Measurements from ENCODE around the gene IL17B. TPM values are rescaled to one million over a fixed set of nuclear protein-coding genes. Genes with fewer than 3 reads are reported as not detected.
A peak's percentile ranks its signal among the peaks of the same experiment; 100 is the strongest.

IL17B gene
- total and polyA plus RNA-seq, 2 experiments from 2014 or later = 0.43 TPM; not detected in 1

DNA sequence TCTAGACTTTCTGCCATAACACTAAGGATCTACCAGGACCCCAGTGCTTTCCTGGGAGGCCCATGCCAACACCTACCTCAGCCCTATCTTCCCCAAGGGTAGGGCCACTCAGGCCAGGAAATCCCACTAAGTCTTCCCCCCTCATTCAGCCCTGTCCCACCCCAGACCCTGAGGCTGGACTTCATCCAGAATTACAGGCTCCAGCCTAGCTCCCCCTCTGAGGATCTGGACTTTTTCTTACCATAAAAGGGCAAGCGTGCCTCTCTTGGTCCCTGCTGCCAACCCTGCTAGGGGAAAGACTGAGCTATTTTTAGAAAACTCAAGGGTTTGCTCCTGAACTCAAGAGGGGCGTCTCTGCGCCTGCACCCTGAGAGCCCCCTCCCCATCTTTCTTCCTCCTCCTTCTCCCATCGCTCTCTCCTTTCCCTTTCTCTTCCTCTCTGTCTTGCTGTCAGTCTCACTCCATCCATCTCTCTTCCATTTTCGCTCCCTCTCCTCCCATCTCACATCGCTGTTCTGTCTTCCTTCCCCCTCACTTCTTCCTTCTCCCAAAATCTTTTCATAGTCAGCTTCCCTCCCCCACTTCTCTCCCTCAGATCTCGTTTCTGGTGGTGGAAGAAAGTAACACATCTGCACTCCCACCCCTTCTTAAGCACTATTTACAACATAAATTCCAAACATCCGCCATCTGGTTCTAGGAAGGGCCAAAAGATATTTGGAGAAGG lies 38.1 kb upstream of the IL17B start:
- DNase-seq = no peak
- Histone ChIP-seq H3K36me3 (ENCODE audit: low read depth) (peaks cover 8% of the 10 kb centered on the region; the same call in 1 of the 2 replicates), H3K4me1 (ENCODE audit: insufficient read depth) (peaks cover 47% of the 10 kb centered on the region), H3K79me2 (ENCODE audit: insufficient read depth) (peaks cover 94% of the 10 kb centered on the region), H3K4me2 (ENCODE audit: unreplicated experiment) (no peak overlapping the region), H3K9me2 (ENCODE audit: insufficient read depth) (no peaks in the 10 kb centered on the region), H3K9me3 (ENCODE audit: low read depth) (no peaks in the 10 kb centered on the region), H3K27ac (peak overlapping the region; percentile 16; the same call in 1 of the 2 replicates), H2AFZ (no peak overlapping the region), H4K20me1 (ENCODE audit: insufficient read depth) (no peaks in the 10 kb centered on the region), H3K9ac (no peak overlapping the region; the same call in 1 of the 2 replicates), H3F3A (ENCODE audit: insufficient read depth) (peaks cover 67% of the 10 kb centered on the region), H3K27me3 (replicated peaks; ENCODE audit: insufficient read depth) (no peaks in the 10 kb centered on the region), H3K4me3 (no peak overlapping the region)
- WGBS, 2 experiments (ENCODE audit: low coverage in 1 of 2, low lambda C conversion rate in 2 of 2, missing lambda C conversion rate in 2 of 2) = 45 to 51% methylated on average over 8 of the region's 8 CpGs
- TF ChIP-seq EZH2phosphoT487 (IDR thresholded peaks at IDR 0.05; ENCODE audit: insufficient read depth, low read depth) = no peak
- TF ChIP-seq EZH2 (IDR thresholded peaks at IDR 0.05; ENCODE audit: insufficient read depth, poor library complexity, severe bottlenecking) = no peak
- in situ Hi-C loops (cut with MboI) = no loop called here

DNA sequence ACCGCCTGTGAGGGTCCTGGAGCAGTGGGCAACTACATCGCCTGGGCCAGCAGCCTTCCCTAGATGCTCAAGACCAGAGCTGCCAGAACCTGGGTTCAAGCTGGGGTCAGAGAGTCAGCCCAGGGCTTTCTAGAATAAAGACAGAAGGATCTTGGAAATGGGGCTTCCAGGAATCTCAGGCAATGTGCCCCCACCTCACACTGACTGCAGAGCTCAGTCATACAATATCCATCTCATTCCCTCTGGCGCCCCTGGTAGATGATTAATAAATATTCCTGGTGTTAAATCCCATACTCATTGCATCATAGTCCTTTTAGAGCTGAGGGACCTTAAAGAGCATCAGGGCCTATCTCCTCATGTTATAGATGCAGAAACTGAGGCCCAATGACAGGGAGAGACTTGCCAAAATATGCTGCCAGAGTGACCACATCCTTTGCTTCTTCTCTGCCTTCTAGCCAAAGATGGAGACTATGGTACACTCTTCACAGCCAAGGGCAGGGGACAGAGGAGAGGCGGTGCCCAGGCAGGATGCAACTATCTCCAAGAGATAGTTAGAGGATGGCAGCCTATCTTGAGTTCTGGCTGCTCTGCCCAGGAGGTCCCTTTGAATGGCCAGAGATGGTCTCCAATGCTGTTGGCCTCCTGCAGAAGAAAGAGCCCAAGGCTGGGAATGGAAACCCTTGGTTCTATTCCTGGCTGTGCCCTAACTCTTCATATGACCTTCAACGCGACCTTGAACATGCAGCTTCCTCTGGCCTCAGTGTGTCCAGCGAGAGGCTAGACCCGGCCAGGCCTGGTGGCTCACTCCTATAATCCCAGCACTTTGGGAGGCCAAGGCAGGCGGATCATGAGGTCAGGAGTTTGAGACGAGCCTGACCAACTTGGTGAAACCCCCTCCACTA lies 36.2 kb upstream of the IL17B start:
- peak overlapping the region; percentile 57 for H3K9ac ChIP-seq
- H3K9me2 ChIP-seq (ENCODE audit: insufficient read depth) = no peaks in the 10 kb centered on the region
- no peak overlapping the region for H2AFZ ChIP-seq
- TF ChIP-seq EZH2 (IDR thresholded peaks at IDR 0.05; ENCODE audit: insufficient read depth, poor library complexity, severe bottlenecking) = no peak
- no peak for TF ChIP-seq EZH2phosphoT487 (IDR thresholded peaks at IDR 0.05; ENCODE audit: insufficient read depth, low read depth)
- H3K4me3 ChIP-seq = no peak overlapping the region
- in situ Hi-C loops (cut with MboI) = no loop called here
- H3K79me2 ChIP-seq (ENCODE audit: insufficient read depth) = peaks cover 100% of the 10 kb centered on the region
- H3K4me1 ChIP-seq (ENCODE audit: insufficient read depth) = peaks cover 50% of the 10 kb centered on the region
- peaks cover 57% of the 10 kb centered on the region for H3F3A ChIP-seq (ENCODE audit: insufficient read depth)
- peak; percentile 61 for DNase-seq
- no peaks in the 10 kb centered on the region for H4K20me1 ChIP-seq (ENCODE audit: insufficient read depth)
- 87 to 91% methylated on average over 9 to 10 of the region's 10 CpGs for WGBS, 2 experiments (ENCODE audit: low coverage in 1 of 2, low lambda C conversion rate in 2 of 2, missing lambda C conversion rate in 2 of 2)
- H3K36me3 ChIP-seq (ENCODE audit: low read depth) = peaks cover 4% of the 10 kb centered on the region; the same call in 1 of the 2 replicates
- H3K4me2 ChIP-seq (ENCODE audit: unreplicated experiment) = peak overlapping the region; percentile 24
- no peaks in the 10 kb centered on the region for H3K27me3 ChIP-seq (replicated peaks; ENCODE audit: insufficient read depth)
- peak overlapping the region; percentile 81 for H3K27ac ChIP-seq
- H3K9me3 ChIP-seq (ENCODE audit: low read depth) = no peaks in the 10 kb centered on the region

DNA sequence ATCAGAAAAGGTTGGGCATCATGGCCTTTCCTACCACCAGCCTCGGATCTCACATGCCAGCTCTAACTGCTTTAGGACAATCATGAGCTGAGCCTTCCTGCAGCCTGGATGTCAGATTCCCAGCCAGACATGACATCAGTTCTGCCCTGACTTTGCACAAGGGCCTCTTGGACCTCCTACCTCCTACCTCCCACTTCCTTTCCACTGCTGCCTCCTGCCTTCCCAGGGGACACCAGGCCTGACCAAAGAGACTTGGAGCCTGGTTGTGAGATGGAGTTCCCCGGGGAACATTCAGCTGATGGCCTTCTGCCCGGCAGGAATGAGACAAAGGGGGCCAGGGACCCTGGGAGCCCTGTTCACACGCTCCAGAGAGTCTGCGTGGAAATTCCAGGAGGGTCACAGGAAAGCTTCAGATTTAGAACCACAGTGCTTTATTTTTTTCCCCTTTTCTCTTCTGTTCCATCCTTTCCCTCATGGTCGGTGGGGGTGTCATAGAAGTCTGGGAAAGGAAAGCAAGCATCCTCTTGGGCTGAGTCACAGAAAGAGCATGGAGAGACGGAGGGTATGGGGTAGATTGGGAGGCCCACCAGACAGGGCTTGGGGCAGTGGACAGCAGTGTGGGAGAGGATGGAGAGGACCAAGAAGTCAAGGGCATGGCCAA lies 35.4 kb upstream of the IL17B start:
- Histone ChIP-seq H3K79me2 (ENCODE audit: insufficient read depth) (peaks cover 100% of the 10 kb centered on the region), H3K4me1 (ENCODE audit: insufficient read depth) (peaks cover 54% of the 10 kb centered on the region), H3K9me3 (ENCODE audit: low read depth) (no peaks in the 10 kb centered on the region), H2AFZ (no peak overlapping the region), H3K9ac (peak overlapping the region; percentile 57), H3K36me3 (ENCODE audit: low read depth) (peaks cover 4% of the 10 kb centered on the region; the same call in 1 of the 2 replicates), H3K9me2 (ENCODE audit: insufficient read depth) (no peaks in the 10 kb centered on the region), H4K20me1 (ENCODE audit: insufficient read depth) (no peaks in the 10 kb centered on the region), H3K27ac (peak overlapping the region; percentile 81), H3F3A (ENCODE audit: insufficient read depth) (peaks cover 49% of the 10 kb centered on the region), H3K4me2 (ENCODE audit: unreplicated experiment) (peak overlapping the region; percentile 35), H3K4me3 (no peak overlapping the region), H3K27me3 (replicated peaks; ENCODE audit: insufficient read depth) (no peaks in the 10 kb centered on the region)
- peak; percentile 86 for DNase-seq
- WGBS, 2 experiments (ENCODE audit: low coverage in 1 of 2, low lambda C conversion rate in 2 of 2, missing lambda C conversion rate in 2 of 2) = 39 to 43% methylated on average over 7 of the region's 7 CpGs
- in situ Hi-C loops (cut with MboI) = no loop called here
- TF ChIP-seq EZH2phosphoT487 (IDR thresholded peaks at IDR 0.05; ENCODE audit: insufficient read depth, low read depth) (no peak), EZH2 (IDR thresholded peaks at IDR 0.05; ENCODE audit: insufficient read depth, poor library complexity, severe bottlenecking) (no peak)
